H1 (cell line): ENCODE results near the gene TAF13. TPM values are rescaled to one million over a fixed set of nuclear protein-coding genes. Genes with fewer than 3 reads are reported as not detected.

ENCODE experiments used
- CTCF ChIA-PET: fragments of 300-600 bp; sonication (Branson Sonifier 250); formaldehyde crosslinking; loops from one replicate; lab custom pipeline; 2021; ENCODE audit not compliant: partially characterized antibody; lab: Charles Lee
- POLR2A ChIA-PET: fragments of 300-600 bp; sonication (Branson Sonifier 250); formaldehyde crosslinking; loops from one replicate; lab custom pipeline; 2021; ENCODE audit warnings: inconsistent platforms; ENCODE audit not compliant: partially characterized antibody; lab: Charles Lee
- DNase-seq, 2 experiments: peaks; one replicate each; pipeline versions ENCODE4 v3.0.0 to v3.0.0-alpha.2; 2010 to 2022; ENCODE audit warnings: low spot score in 2 of 2, low read depth in 1 of 2, mixed read lengths in 1 of 2
- FAIRE-seq: peaks from 2 replicates; lab custom pipeline; 2011; peaks lifted over from hg19 to GRCh38; lab: Jason Lieb, UNC
- H2AFZ ChIP-seq: 2 replicates; pipeline ENCODE4 v1.8.1; 2012; ENCODE audit warnings: low read length, inconsistent platforms
- H2AK5ac ChIP-seq: 2 replicates; pipeline ENCODE4 v1.6.1; 2013; ENCODE audit warnings: low read depth, low read length
- H2BK120ac ChIP-seq: replicated peaks from 2 replicates; pipeline ENCODE3; 2013; ENCODE audit warnings: low read depth, low read length, inconsistent platforms
- H2BK12ac ChIP-seq: 2 replicates; pipeline ENCODE4 v1.6.1; 2013; ENCODE audit warnings: low read depth, low read length
- H2BK15ac ChIP-seq: 2 replicates; pipeline ENCODE4 v1.6.1; 2013; ENCODE audit warnings: low read length
- H2BK20ac ChIP-seq: 2 replicates; pipeline ENCODE4 v1.6.1; 2013; ENCODE audit warnings: low read length
- H2BK5ac ChIP-seq: 2 replicates; pipeline ENCODE4 v1.6.1; 2013; ENCODE audit warnings: low read depth, low read length
- H3K14ac ChIP-seq: 2 replicates; pipeline ENCODE4 v1.6.1; 2013; ENCODE audit warnings: inconsistent platforms; ENCODE audit not compliant: insufficient read length
- H3K18ac ChIP-seq: 2 replicates; pipeline ENCODE4 v1.6.1; 2013; ENCODE audit warnings: low read length; ENCODE audit errors: extremely low read depth
- H3K23ac ChIP-seq: 2 replicates; pipeline ENCODE4 v1.6.1; 2013; ENCODE audit warnings: inconsistent platforms; ENCODE audit not compliant: insufficient read length
- H3K23me2 ChIP-seq: 2 replicates; pipeline ENCODE4 v1.6.1; 2013; ENCODE audit warnings: low read depth, low read length
- H3K27ac ChIP-seq: 2 replicates; pipeline ENCODE4 v1.6.1; 2011; ENCODE audit warnings: low read depth, low read length, inconsistent platforms
- H3K27me3 ChIP-seq, 4 experiments: replicated peaks in 1 of 4; 1 replicate in 1 of 4; 2 replicates in 3 of 4; pipeline versions ENCODE4 v1.6.1 to v1.8.1; 2011 to 2013; ENCODE audit warnings: low read length in 3 of 4, mild to moderate bottlenecking in 3 of 4, inconsistent platforms in 2 of 4, mixed read lengths in 2 of 4, moderate library complexity in 1 of 4; ENCODE audit not compliant: control insufficient read depth in 3 of 4, insufficient read depth in 3 of 4; ENCODE audit errors: extremely low read depth in 1 of 4
- H3K36me3 ChIP-seq, 4 experiments: 2 replicates each; pipeline versions ENCODE4 v1.6.1 to v1.8.1; 2011 to 2013; ENCODE audit warnings: mild to moderate bottlenecking in 4 of 4, low read length in 3 of 4, moderate library complexity in 2 of 4, control low read depth in 1 of 4, inconsistent platforms in 1 of 4; ENCODE audit not compliant: insufficient read depth in 4 of 4, control insufficient read depth in 2 of 4
- H3K4ac ChIP-seq: replicated peaks from 2 replicates; pipeline ENCODE3; 2013; ENCODE audit warnings: low read length, low read depth, mixed read lengths, inconsistent platforms; ENCODE audit not compliant: insufficient read length
- H3K4me1 ChIP-seq, 4 experiments: replicated peaks in 1 of 4; 1 replicate in 1 of 4; 2 replicates in 3 of 4; pipeline versions ENCODE4 v1.6.1 to v1.8.1; 2011 to 2013; ENCODE audit warnings: low read length in 3 of 4, inconsistent platforms in 2 of 4, mixed read lengths in 1 of 4; ENCODE audit not compliant: insufficient read depth in 4 of 4, control insufficient read depth in 3 of 4
- H3K4me2 ChIP-seq, 2 experiments: 2 replicates each; pipeline versions ENCODE4 v1.6.1 to v1.8.1; 2011 to 2013; ENCODE audit warnings: low read depth in 2 of 2, low read length in 2 of 2, control low read depth in 1 of 2, inconsistent platforms in 1 of 2, mild to moderate bottlenecking in 1 of 2; ENCODE audit not compliant: insufficient read depth in 1 of 2
- H3K4me3 ChIP-seq, 4 experiments: fragments of 200-600, 300-600 bp in 1 of 4; sonication (generic), shearing (Covaris generic), sonication (Bioruptor Twin) in 1 of 4; 2 replicates each; pipeline versions ENCODE4 v1.5.1 to v1.8.1; 2011 to 2016; ENCODE audit warnings: low read length in 4 of 4, low read depth in 3 of 4, control low read depth in 2 of 4, inconsistent platforms in 2 of 4, mild to moderate bottlenecking in 2 of 4, mixed read lengths in 1 of 4, moderate library complexity in 1 of 4; ENCODE audit not compliant: insufficient read depth in 2 of 4; ENCODE audit errors: extremely low read depth in 1 of 4
- H3K56ac ChIP-seq: replicated peaks from 2 replicates; pipeline ENCODE3; 2013; ENCODE audit warnings: low read depth, mild to moderate bottlenecking, mixed read lengths, low read length, inconsistent platforms; ENCODE audit not compliant: insufficient read length
- H3K79me1 ChIP-seq: 2 replicates; pipeline ENCODE4 v1.6.1; 2013; ENCODE audit warnings: low read depth, low read length, control low read depth
- H3K79me2 ChIP-seq, 2 experiments: 2 replicates each; pipeline versions ENCODE4 v1.6.1 to v1.8.1; 2012 to 2013; ENCODE audit warnings: low read length in 2 of 2, mild to moderate bottlenecking in 2 of 2, inconsistent platforms in 1 of 2; ENCODE audit not compliant: insufficient read depth in 2 of 2, control insufficient read depth in 1 of 2
- H3K9ac ChIP-seq, 4 experiments: replicated peaks in 1 of 4; 1 replicate in 1 of 4; 2 replicates in 3 of 4; pipeline versions ENCODE4 v1.6.1 to v1.8.1; 2011 to 2013; ENCODE audit warnings: low read depth in 3 of 4, low read length in 3 of 4, control low read depth in 2 of 4, mild to moderate bottlenecking in 2 of 4, moderate library complexity in 2 of 4, inconsistent platforms in 1 of 4; ENCODE audit errors: extremely low read depth in 1 of 4
- H3K9me3 ChIP-seq, 2 experiments: 2 replicates each; pipeline versions ENCODE4 v1.6.1 to v1.8.1; 2012 to 2013; ENCODE audit warnings: mild to moderate bottlenecking in 2 of 2, moderate library complexity in 2 of 2, control low read depth in 1 of 2, inconsistent platforms in 1 of 2, low read depth in 1 of 2, low read length in 1 of 2, mixed read lengths in 1 of 2; ENCODE audit not compliant: insufficient read depth in 2 of 2
- H4K20me1 ChIP-seq, 2 experiments: replicated peaks in 1 of 2; 2 replicates each; pipeline versions ENCODE3 to v1.8.1; 2011 to 2013; ENCODE audit warnings: inconsistent platforms in 2 of 2, low read length in 2 of 2, mild to moderate bottlenecking in 1 of 2; ENCODE audit not compliant: insufficient read depth in 2 of 2, control insufficient read depth in 1 of 2
- H4K5ac ChIP-seq: 2 replicates; pipeline ENCODE4 v1.6.1; 2013; ENCODE audit warnings: low read length, low read depth, mixed read lengths, inconsistent platforms; ENCODE audit not compliant: insufficient read length
- H4K8ac ChIP-seq: 2 replicates; pipeline ENCODE4 v1.8.0; 2013; ENCODE audit warnings: mild to moderate bottlenecking, moderate library complexity, low read length, inconsistent platforms; ENCODE audit not compliant: insufficient read depth; ENCODE audit errors: extremely low read depth
- H4K91ac ChIP-seq: replicated peaks from 2 replicates; pipeline ENCODE3; 2013; ENCODE audit warnings: low read length, mixed read lengths, inconsistent platforms; ENCODE audit not compliant: insufficient read length
- ATF2 ChIP-seq: IDR thresholded peaks from 2 replicates; pipeline ENCODE4 v1.6.1; 2012; ENCODE audit warnings: low read length, inconsistent platforms
- BACH1 ChIP-seq: IDR thresholded peaks from 2 replicates; pipeline ENCODE4 v1.6.1; 2012; ENCODE audit warnings: low read length, improper control_type of control experiment
- CBX5 ChIP-seq: fragments of 300-800, 300-1000 bp; sonication (generic); IDR thresholded peaks from 2 replicates; pipeline ENCODE4 v1.7.1; 2016; ENCODE audit warnings: antibody characterized with exemption, low read length, low read depth
- HDAC2 ChIP-seq, 2 experiments: fragments of 300-600 bp in 1 of 2; sonication (generic) in 1 of 2; IDR thresholded peaks; 2 replicates each; pipeline ENCODE4 v1.6.1; 2011 to 2012; ENCODE audit warnings: low read depth in 2 of 2, low read length in 2 of 2, mild to moderate bottlenecking in 2 of 2, moderate library complexity in 2 of 2, borderline replicate concordance in 1 of 2, inconsistent platforms in 1 of 2
- KDM4A ChIP-seq: IDR thresholded peaks from one replicate; pipeline ENCODE4 v1.7.1; 2012; ENCODE audit warnings: low read depth, mild to moderate bottlenecking, moderate library complexity, low read length, inconsistent platforms; ENCODE audit not compliant: severe bottlenecking
- RBBP5 ChIP-seq: IDR thresholded peaks from 2 replicates; pipeline ENCODE4 v1.7.1; 2012; ENCODE audit warnings: low read depth, mild to moderate bottlenecking, inconsistent platforms, low read length, moderate library complexity, borderline replicate concordance
- SIX5 ChIP-seq: IDR thresholded peaks from 2 replicates; pipeline ENCODE4 v1.6.1; 2011; ENCODE audit warnings: mild to moderate bottlenecking, low read depth, low read length
- SRF ChIP-seq: IDR thresholded peaks from 2 replicates; pipeline ENCODE4 v1.6.1; 2011; ENCODE audit warnings: mild to moderate bottlenecking, low read depth, low read length, moderate library complexity
- TAF1 ChIP-seq: IDR thresholded peaks from 2 replicates; pipeline ENCODE4 v1.6.1; 2011; ENCODE audit warnings: mild to moderate bottlenecking, low read depth, low read length
- TCF12 ChIP-seq: IDR thresholded peaks from 2 replicates; pipeline ENCODE4 v1.6.1; 2011; ENCODE audit warnings: low read depth, mild to moderate bottlenecking, low read length
- TEAD4 ChIP-seq: IDR thresholded peaks from 2 replicates; pipeline ENCODE4 v1.6.1; 2012; ENCODE audit warnings: low read depth, low read length, inconsistent platforms, mixed read lengths
- ZNF274 ChIP-seq: IDR thresholded peaks from 2 replicates; pipeline ENCODE4 v1.7.0; 2012; ENCODE audit warnings: low read length, borderline replicate concordance; ENCODE audit errors: extremely low read depth
- WGBS, 2 experiments: shearing (Covaris generic) in 1 of 2; methylation state at CpG; one replicate each; pipeline versions ENCODE4 v1.1.6 to v1.1.7; 2013 to 2015; ENCODE audit warnings: low lambda C conversion rate in 2 of 2, mixed read lengths in 2 of 2, inconsistent platforms in 1 of 2, low coverage in 1 of 2, missing lambda C conversion rate in 1 of 2; ENCODE audit not compliant: insufficient replicate concordance in 2 of 2, insufficient coverage in 1 of 2, insufficient read length in 1 of 2; ENCODE audit errors: extremely low coverage in 1 of 2, missing lambda C conversion rate in 1 of 2; 5-methylcytosine and 5-hydroxymethylcytosine counted together
- polyA plus RNA-seq, 7 experiments: library from polyadenylated mRNA; depleted of rRNA in 3 of 7; stranded (reverse) in 5 of 7; unstranded in 2 of 7; fragments of >200 nt in 5 of 7; fragments of 200-250 nt in 2 of 7; gene quantifications; 1 replicate in 5 of 7; 2 replicates in 1 of 7; 4 replicates in 1 of 7; pipeline versions ENCODE4 v1.2.1 to v1.2.3, GENCODE V29; 2011 to 2013; ENCODE audit warnings: missing spikeins in 2 of 7, mixed read lengths in 2 of 7
- total RNA-seq: library from RNA; stranded (reverse); fragmentation: NEBNext Ultra II Directional; extraction: Animal tissue kit (Norgen Biotek cat#: 25700); gene quantifications from 2 replicates; pipeline ENCODE4 v1.2.1, GENCODE V29; 2021

TAF13 gene
- total and polyA plus RNA-seq, 2 of the 8 experiments (the other 6 are each of a cell fraction or from before 2014, with no cell fraction given): 13.1 to 41.7 TPM

- Histone ChIP-seq H3K18ac (no peak overlapping the region), H2BK120ac (no peak overlapping the region), H3K79me2 (no peaks in the 10 kb centered on the region), H3K27ac (no peak overlapping the region), H2AK5ac (no peak overlapping the region), H3K56ac (no peak overlapping the region), H3K14ac (no peak overlapping the region), H3K79me1 (no peaks in the 10 kb centered on the region), H2AFZ (no peak overlapping the region), H4K8ac (no peak overlapping the region), H3K9me3 (no peaks in the 10 kb centered on the region), H3K23ac (no peak overlapping the region), H2BK5ac (no peak overlapping the region), H4K91ac (no peak overlapping the region), H3K23me2 (no peaks in the 10 kb centered on the region), H3K4me2 (0 out of 4 replicates have a peak overlapping the region, but pooled peaks of 1 of the 2 experiments have one; percentile 28), H2BK20ac (0 out of 2 replicates have a peak overlapping the region, but pooled peaks have one; percentile 5), H3K4ac (no peak overlapping the region), H3K27me3 (no peaks in the 10 kb centered on the region), H3K4me1 (peaks cover 0 to 7% (median 3%) of the 10 kb centered on the region in 4 experiments; a peak in 4 of 7 replicates), H3K4me3 (no peak overlapping the region), H2BK15ac (no peak overlapping the region), H4K5ac (no peak overlapping the region), H3K36me3 (no peaks in the 10 kb centered on the region), H4K20me1 (no peaks in the 10 kb centered on the region), H2BK12ac (no peak overlapping the region; the same call in 1 of the 2 replicates), H3K9ac (no peak overlapping the region)
- DNase-seq (no peak), FAIRE-seq (no peak)
- POLR2A ChIA-PET: interaction anchor here (1.5 to 11.9 kb wide), 2 partner anchors 8 to 17 kb away, joined by 6 to 99 read pairs; partner anchors contain the start of gene TAF13
- WGBS, 2 experiments: 70% methylated on average over 1 of the region's 1 CpG; no CpG with 5 or more reads in 1 of the 2 experiments
- CTCF ChIA-PET: interaction anchor here (1.2 to 3.1 kb wide), 4 partner anchors 16 to 123 kb away, joined by 3 to 16 read pairs (median 4); no protein-coding TSS in a partner anchor
- TF ChIP-seq TCF12 (no peak), ZNF274 (no peak), KDM4A (no peak), SRF (no peak), ATF2 (no peak), CBX5 (no peak), BACH1 (no peak), TAF1 (no peak), SIX5 (no peak), HDAC2 (IDR thresholded peaks at IDR 0.05; ENCODE audit: borderline replicate concordance in 1 of 2, low read depth in 2 of 2, low read length in 2 of 2) (no peak), RBBP5 (no peak), TEAD4 (no peak)
Observed at GRCh38 chr1:109083923-109084322, 8.1 kb upstream of the TAF13 start.
